ENCODE measurements around the gene GPC5. TPM values are rescaled to one million over a fixed set of nuclear protein-coding genes. Genes with fewer than 3 reads are reported as not detected.

Gene GPC5
- total RNA-seq, 4 donors from 2014 or later = not detected

- no peak for ATAC-seq
- TF ChIP-seq POLR2A (IDR thresholded peaks at IDR 0.05) (no peak), CTCF (IDR thresholded peaks at IDR 0.05 in 4 of 5, conservative IDR thresholded peaks at IDR 0.05 in 1 of 5) (no peak)
- Histone ChIP-seq H3K36me3 (no peaks in the 10 kb centered on the region), H3K4me1 (no peaks in the 10 kb centered on the region), H3K27me3 (no peaks in the 10 kb centered on the region), H3K9me3 (no peaks in the 10 kb centered on the region), H3K27ac (no peak overlapping the region), H3K4me3 (no peak overlapping the region)
- intact Hi-C loops (cut with DNase I; ENCODE audit: low total_unique reads) (no loop called here), in situ Hi-C loops (cut with MboI; ENCODE audit: low sequenced_read_pairs in 4 of 4) (no loop called here)
- DNase-seq = no peak
Measured at GRCh38 chr13:91702411-91702810, 304.0 kb downstream of the GPC5 start.

- Histone ChIP-seq H3K36me3 (no peaks in the 10 kb centered on the region), H3K27ac (no peak overlapping the region), H3K4me3 (no peak overlapping the region), H3K9me3 (no peaks in the 10 kb centered on the region), H3K27me3 (no peaks in the 10 kb centered on the region), H3K4me1 (no peaks in the 10 kb centered on the region)
- ATAC-seq (no peak), DNase-seq (no peak)
- intact Hi-C loops (cut with DNase I; ENCODE audit: low total_unique reads) (no loop called here), in situ Hi-C loops (cut with MboI; ENCODE audit: low sequenced_read_pairs in 4 of 4) (no loop called here)
- TF ChIP-seq POLR2A (IDR thresholded peaks at IDR 0.05) = no peak
- TF ChIP-seq CTCF (IDR thresholded peaks at IDR 0.05 in 4 of 5, conservative IDR thresholded peaks at IDR 0.05 in 1 of 5) = no peak
Measured at GRCh38 chr13:91704398-91704797, 306.0 kb downstream of the GPC5 start.

- Histone ChIP-seq H3K4me3 (no peak overlapping the region), H3K27me3 (no peaks in the 10 kb centered on the region), H3K4me1 (no peaks in the 10 kb centered on the region), H3K9me3 (no peaks in the 10 kb centered on the region), H3K36me3 (no peaks in the 10 kb centered on the region), H3K27ac (no peak overlapping the region)
- intact Hi-C loops (cut with DNase I; ENCODE audit: low total_unique reads) = no loop called here
- DNase-seq (no peak), ATAC-seq (no peak)
- in situ Hi-C loops (cut with MboI; ENCODE audit: low sequenced_read_pairs in 4 of 4) = no loop called here
- no peak for TF ChIP-seq POLR2A (IDR thresholded peaks at IDR 0.05)
- no peak for TF ChIP-seq CTCF (IDR thresholded peaks at IDR 0.05 in 4 of 5, conservative IDR thresholded peaks at IDR 0.05 in 1 of 5)
Measured at GRCh38 chr13:91708558-91708957, 310.1 kb downstream of the GPC5 start.

GRCh38 chr13:91709180-91709579 is 310.8 kb downstream of the GPC5 start:
- DNase-seq (no peak), ATAC-seq (no peak)
- Histone ChIP-seq H3K27me3 (no peaks in the 10 kb centered on the region), H3K36me3 (no peaks in the 10 kb centered on the region), H3K27ac (no peak overlapping the region), H3K9me3 (no peaks in the 10 kb centered on the region), H3K4me3 (no peak overlapping the region), H3K4me1 (no peaks in the 10 kb centered on the region)
- intact Hi-C loops (cut with DNase I; ENCODE audit: low total_unique reads) = no loop called here
- in situ Hi-C loops (cut with MboI; ENCODE audit: low sequenced_read_pairs in 4 of 4) = no loop called here
- TF ChIP-seq CTCF (IDR thresholded peaks at IDR 0.05 in 4 of 5, conservative IDR thresholded peaks at IDR 0.05 in 1 of 5) = no peak
- TF ChIP-seq POLR2A (IDR thresholded peaks at IDR 0.05) = no peak

GRCh38 chr13:91710733-91711132 is 312.3 kb downstream of the GPC5 start:
- intact Hi-C loops (cut with DNase I; ENCODE audit: low total_unique reads) = no loop called here
- TF ChIP-seq CTCF (IDR thresholded peaks at IDR 0.05 in 4 of 5, conservative IDR thresholded peaks at IDR 0.05 in 1 of 5) = no peak
- no peak for TF ChIP-seq POLR2A (IDR thresholded peaks at IDR 0.05)
- H3K27me3 ChIP-seq = no peaks in the 10 kb centered on the region
- H3K27ac ChIP-seq = no peak overlapping the region
- ATAC-seq = no peak
- no peaks in the 10 kb centered on the region for H3K4me1 ChIP-seq
- no peak overlapping the region for H3K4me3 ChIP-seq
- no peak for DNase-seq
- no peaks in the 10 kb centered on the region for H3K9me3 ChIP-seq
- no peaks in the 10 kb centered on the region for H3K36me3 ChIP-seq
- in situ Hi-C loops (cut with MboI; ENCODE audit: low sequenced_read_pairs in 4 of 4) = no loop called here

Measured in gastrocnemius medialis (tissue), 4 donors.